PFSK-1 (cell line): ENCODE results near the gene NEDD9.

Experiments used
- FOXP2 ChIP-seq: optimal IDR thresholded peaks from 2 replicates; pipeline ENCODE3; 2011; ENCODE audit warnings: borderline replicate concordance, control low read depth, inconsistent platforms; ENCODE audit not compliant: insufficient read depth; ENCODE audit errors: extremely low read length, extremely low read depth
- POLR2AphosphoS5 ChIP-seq: IDR thresholded peaks from 2 replicates; pipeline ENCODE4 v1.6.1; 2012; ENCODE audit warnings: low read depth, mild to moderate bottlenecking, control low read depth, low read length, moderate library complexity
- SIN3A ChIP-seq: IDR thresholded peaks from 2 replicates; pipeline ENCODE4 v1.6.1; 2012; ENCODE audit warnings: mild to moderate bottlenecking, low read length, moderate library complexity, borderline replicate concordance; ENCODE audit not compliant: insufficient read depth
- TAF1 ChIP-seq: IDR thresholded peaks from 2 replicates; pipeline ENCODE4 v1.6.1; 2012; ENCODE audit warnings: low read length, control low read depth, borderline replicate concordance; ENCODE audit not compliant: insufficient read depth
- TF ChIP-seq, protein P1 (sequence below), 2 experiments: IDR thresholded peaks; 2 replicates each; pipeline versions ENCODE4 v1.6.1 to v1.8.0; 2011 to 2012; ENCODE audit warnings: low read depth in 2 of 2, low read length in 2 of 2, control low read depth in 1 of 2, inconsistent platforms in 1 of 2, mild to moderate bottlenecking in 1 of 2, moderate library complexity in 1 of 2; ENCODE audit not compliant: insufficient read depth in 1 of 2

Gene NEDD9

DNA sequence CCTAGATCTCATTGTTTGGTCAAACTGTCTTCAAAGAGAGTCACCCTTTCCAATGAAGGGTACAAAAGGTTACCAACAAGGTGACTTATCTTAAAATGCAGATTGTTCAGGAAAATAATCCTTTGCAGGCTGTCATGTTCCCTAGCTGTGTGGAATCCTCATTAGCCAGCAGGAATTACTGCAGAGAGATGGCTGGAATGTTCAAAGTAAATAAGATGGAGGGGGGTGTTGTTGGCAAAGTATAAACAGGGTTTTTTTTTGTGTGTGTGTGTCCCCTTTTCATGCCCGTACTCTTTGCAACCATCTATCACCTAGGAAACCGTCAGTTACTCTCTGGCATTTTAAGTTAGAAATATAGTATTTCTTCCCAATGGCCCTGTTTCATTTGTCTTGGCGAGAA is 6.5 kb downstream of the NEDD9 start:
- TF ChIP-seq TAF1, result no peak
- TF ChIP-seq, protein P1, sequence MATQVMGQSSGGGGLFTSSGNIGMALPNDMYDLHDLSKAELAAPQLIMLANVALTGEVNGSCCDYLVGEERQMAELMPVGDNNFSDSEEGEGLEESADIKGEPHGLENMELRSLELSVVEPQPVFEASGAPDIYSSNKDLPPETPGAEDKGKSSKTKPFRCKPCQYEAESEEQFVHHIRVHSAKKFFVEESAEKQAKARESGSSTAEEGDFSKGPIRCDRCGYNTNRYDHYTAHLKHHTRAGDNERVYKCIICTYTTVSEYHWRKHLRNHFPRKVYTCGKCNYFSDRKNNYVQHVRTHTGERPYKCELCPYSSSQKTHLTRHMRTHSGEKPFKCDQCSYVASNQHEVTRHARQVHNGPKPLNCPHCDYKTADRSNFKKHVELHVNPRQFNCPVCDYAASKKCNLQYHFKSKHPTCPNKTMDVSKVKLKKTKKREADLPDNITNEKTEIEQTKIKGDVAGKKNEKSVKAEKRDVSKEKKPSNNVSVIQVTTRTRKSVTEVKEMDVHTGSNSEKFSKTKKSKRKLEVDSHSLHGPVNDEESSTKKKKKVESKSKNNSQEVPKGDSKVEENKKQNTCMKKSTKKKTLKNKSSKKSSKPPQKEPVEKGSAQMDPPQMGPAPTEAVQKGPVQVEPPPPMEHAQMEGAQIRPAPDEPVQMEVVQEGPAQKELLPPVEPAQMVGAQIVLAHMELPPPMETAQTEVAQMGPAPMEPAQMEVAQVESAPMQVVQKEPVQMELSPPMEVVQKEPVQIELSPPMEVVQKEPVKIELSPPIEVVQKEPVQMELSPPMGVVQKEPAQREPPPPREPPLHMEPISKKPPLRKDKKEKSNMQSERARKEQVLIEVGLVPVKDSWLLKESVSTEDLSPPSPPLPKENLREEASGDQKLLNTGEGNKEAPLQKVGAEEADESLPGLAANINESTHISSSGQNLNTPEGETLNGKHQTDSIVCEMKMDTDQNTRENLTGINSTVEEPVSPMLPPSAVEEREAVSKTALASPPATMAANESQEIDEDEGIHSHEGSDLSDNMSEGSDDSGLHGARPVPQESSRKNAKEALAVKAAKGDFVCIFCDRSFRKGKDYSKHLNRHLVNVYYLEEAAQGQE (IDR thresholded peaks at IDR 0.05; ENCODE audit: insufficient read depth in 1 of 2, low read depth in 2 of 2, low read length in 2 of 2), result no peak
- TF ChIP-seq SIN3A, result no peak
- no peak for TF ChIP-seq POLR2AphosphoS5
- no peak for TF ChIP-seq FOXP2

DNA sequence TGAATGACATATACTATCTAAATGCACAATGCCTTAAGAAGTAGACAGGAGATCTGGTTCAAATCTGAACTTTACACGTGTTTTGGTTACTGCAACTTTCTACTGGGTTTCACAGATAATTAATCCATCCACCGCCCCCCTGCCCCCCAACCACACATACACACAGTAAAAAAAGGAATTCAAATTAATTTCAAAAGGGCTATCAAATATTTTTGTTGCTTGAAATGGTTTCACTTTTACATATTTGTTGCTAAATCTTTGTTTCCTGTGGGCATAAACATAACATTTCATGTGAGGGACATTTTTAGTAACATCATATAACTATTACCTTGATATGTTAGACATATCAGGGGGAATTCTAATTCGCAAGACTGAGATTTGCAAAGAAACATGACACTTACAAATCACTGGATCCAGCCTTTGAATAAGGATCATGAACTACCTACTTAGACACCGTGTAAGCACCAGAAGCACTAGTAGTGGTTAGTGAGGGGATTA is 7.5 kb downstream of the NEDD9 start:
- TF ChIP-seq FOXP2 (no peak), POLR2AphosphoS5 (no peak), TAF1 (no peak), SIN3A (no peak)
- TF ChIP-seq, protein P1 (IDR thresholded peaks at IDR 0.05; ENCODE audit: insufficient read depth in 1 of 2, low read depth in 2 of 2, low read length in 2 of 2), result no peak

DNA sequence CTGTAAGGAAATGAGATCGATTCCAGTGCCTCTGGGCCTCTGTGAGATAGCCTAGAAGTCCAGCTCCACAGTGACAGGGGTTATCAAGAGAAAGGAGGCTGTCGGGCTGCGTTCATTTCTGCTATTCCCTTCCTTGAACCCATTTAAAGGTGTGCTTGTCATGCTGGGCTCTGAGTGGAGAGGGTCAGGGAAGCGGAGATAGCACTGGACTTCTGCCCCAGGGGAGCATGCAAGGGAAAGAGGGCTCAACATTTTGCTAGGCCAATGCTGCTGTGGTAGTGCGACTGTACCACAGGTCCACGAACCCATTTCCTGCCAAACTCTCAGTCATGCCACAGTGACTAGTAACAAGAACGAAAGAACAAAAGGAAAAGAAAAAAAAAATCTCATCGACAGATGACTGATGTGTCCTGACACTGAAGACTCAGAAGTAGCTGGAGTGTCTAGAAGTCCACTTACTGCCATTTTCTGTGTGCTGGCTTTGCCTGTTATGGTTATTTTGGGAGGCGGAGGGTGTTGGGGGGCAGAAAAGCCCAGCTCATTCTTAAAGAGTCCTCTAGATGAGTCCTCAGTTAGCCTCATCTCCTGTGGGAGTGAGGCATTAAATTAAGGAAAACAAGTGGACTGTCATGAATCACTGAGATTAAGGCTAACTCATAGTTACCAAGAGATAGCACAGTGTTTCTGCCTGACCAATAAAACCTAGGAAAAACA is 8.1 kb downstream of the NEDD9 start:
- TF ChIP-seq, protein P1 (IDR thresholded peaks at IDR 0.05; ENCODE audit: insufficient read depth in 1 of 2, low read depth in 2 of 2, low read length in 2 of 2), result no peak
- TF ChIP-seq SIN3A, result no peak
- no peak for TF ChIP-seq FOXP2
- TF ChIP-seq TAF1, result no peak
- no peak for TF ChIP-seq POLR2AphosphoS5

DNA sequence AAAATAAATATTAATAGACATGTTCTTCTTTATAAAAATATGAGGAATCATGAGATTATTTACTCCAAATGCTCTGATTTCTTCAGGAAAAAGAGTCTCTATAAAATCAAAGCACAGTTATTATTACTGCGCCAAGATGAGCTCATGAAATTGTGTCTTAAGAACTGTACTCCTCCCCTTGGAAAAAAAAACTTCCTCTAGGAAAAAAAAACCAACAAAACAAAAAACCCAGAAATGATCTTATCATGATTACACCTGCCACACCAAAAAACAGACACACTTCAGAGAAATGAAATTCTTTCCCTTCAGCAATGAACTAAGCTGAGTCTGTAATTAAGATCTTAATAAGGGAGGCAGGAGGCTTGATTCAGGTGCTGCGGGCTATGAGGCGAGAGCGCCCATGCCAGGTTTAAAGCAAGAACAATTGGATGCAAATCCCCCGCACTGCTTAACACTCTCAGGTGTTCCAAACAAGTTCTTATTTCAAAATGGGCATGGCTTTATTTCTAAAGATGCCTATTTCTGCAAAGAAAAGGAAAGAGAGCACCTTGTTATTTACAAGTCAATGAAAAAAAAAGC is 9.1 kb downstream of the NEDD9 start:
- TF ChIP-seq SIN3A (no peak), FOXP2 (no peak), TAF1 (no peak), POLR2AphosphoS5 (no peak)
- TF ChIP-seq, protein P1 (IDR thresholded peaks at IDR 0.05; ENCODE audit: insufficient read depth in 1 of 2, low read depth in 2 of 2, low read length in 2 of 2), result no peak
